T-cell (primary cell): ENCODE measurements around the gene C2orf72. TPM values are rescaled to one million over a fixed set of nuclear protein-coding genes. Genes with fewer than 3 reads are reported as not detected.
A peak's percentile ranks its signal among the peaks of the same experiment; 100 is the strongest.

ENCODE experiments used
- ATAC-seq, 4 experiments: fragments of 200-7000 bp in 3 of 4; fragments of 150-1000 bp in 1 of 4; cut with Tn5 transposase; replicated peaks in 1 of 4; 1 replicate in 3 of 4; 2 replicates in 1 of 4; pipeline ENCODE4 v1.10.0; 2021; ENCODE audit warnings: moderate library complexity in 3 of 4, mild to moderate bottlenecking in 2 of 4, moderate number of reproducible peaks in 1 of 4
- CTCF ChIA-PET, 2 donors: fragments of 300-600 bp; sonication (Branson Sonifier 250); formaldehyde crosslinking; loops; one replicate each; lab custom pipeline; 2022; ENCODE audit warnings: antibody characterized with exemption in 2 of 2; lab: Charles Lee
- POLR2A ChIA-PET, 2 donors: fragments of 300-600 bp; sonication (Branson Sonifier 250); formaldehyde crosslinking; loops; one replicate each; lab custom pipeline; 2022; ENCODE audit warnings: antibody characterized with exemption in 2 of 2; lab: Charles Lee
- DNase-seq, 35 experiments: peaks; one replicate each; pipeline versions ENCODE4 v3.0.0 to v3.0.0-alpha.2; 2013 to 2023
- H3K27ac ChIP-seq: one replicate; pipeline ENCODE4 v1.5.1; 2013; ENCODE audit warnings: low read length
- H3K27me3 ChIP-seq, 2 experiments: replicated peaks in 1 of 2; 1 replicate in 1 of 2; 2 replicates in 1 of 2; pipeline versions ENCODE4 v1.6.1 to v1.7.0; 2013; ENCODE audit warnings: low read length in 1 of 2, mixed read lengths in 1 of 2; ENCODE audit not compliant: control insufficient read depth in 2 of 2, insufficient read depth in 2 of 2; ENCODE audit errors: extremely low read depth in 1 of 2
- H3K36me3 ChIP-seq, 2 donors: 1 replicate in 1 of 2; 2 replicates in 1 of 2; pipeline versions ENCODE4 v1.6.1 to v1.7.0; 2013; ENCODE audit warnings: low read length in 1 of 2; ENCODE audit not compliant: control insufficient read depth in 2 of 2, insufficient read depth in 1 of 2; ENCODE audit errors: extremely low read depth in 1 of 2
- H3K4me1 ChIP-seq, 2 experiments: 1 replicate in 1 of 2; 2 replicates in 1 of 2; pipeline versions ENCODE4 v1.6.1 to v1.7.0; 2013; ENCODE audit warnings: low read length in 2 of 2, mixed read lengths in 1 of 2; ENCODE audit not compliant: insufficient read depth in 2 of 2, control insufficient read depth in 1 of 2; ENCODE audit errors: extremely low read depth in 1 of 2
- H3K4me3 ChIP-seq, 2 donors: 1 replicate in 1 of 2; 2 replicates in 1 of 2; pipeline versions ENCODE4 v1.5.1 to v1.7.0; 2013; ENCODE audit warnings: mild to moderate bottlenecking in 2 of 2, low read length in 1 of 2, moderate library complexity in 1 of 2; ENCODE audit not compliant: control insufficient read depth in 1 of 2; ENCODE audit errors: extremely low read depth in 1 of 2
- H3K9me3 ChIP-seq: 2 replicates; pipeline ENCODE4 v1.7.0; 2013
- H3K27ac Mint-ChIP-seq, 2 donors: one replicate each; pipeline ENCODE4 v1.8.0; 2020 to 2021; ENCODE audit warnings: mild to moderate bottlenecking in 2 of 2, mixed read lengths in 2 of 2
- H3K27me3 Mint-ChIP-seq, 2 donors: one replicate each; pipeline ENCODE4 v1.8.0; 2021 to 2022; ENCODE audit warnings: mixed read lengths in 2 of 2
- H3K36me3 Mint-ChIP-seq: one replicate; pipeline ENCODE4 v1.8.0; 2021; ENCODE audit warnings: mixed read lengths
- H3K4me1 Mint-ChIP-seq, 3 donors: one replicate each; pipeline ENCODE4 v1.8.0; 2020 to 2022; ENCODE audit warnings: mixed read lengths in 3 of 3, mild to moderate bottlenecking in 1 of 3
- H3K4me3 Mint-ChIP-seq, 3 donors: one replicate each; pipeline ENCODE4 v1.8.0; 2020 to 2022; ENCODE audit warnings: mild to moderate bottlenecking in 3 of 3, mixed read lengths in 3 of 3, moderate library complexity in 3 of 3
- H3K9me3 Mint-ChIP-seq, 3 donors: one replicate each; pipeline ENCODE4 v1.8.0; 2020 to 2022; ENCODE audit warnings: mixed read lengths in 3 of 3
- WGBS: methylation state at CpG from one replicate; pipeline ENCODE4 v1.1.5; 2013; ENCODE audit warnings: missing lambda C conversion rate; ENCODE audit not compliant: insufficient coverage; 5-methylcytosine and 5-hydroxymethylcytosine counted together
- total RNA-seq, 35 experiments: library from RNA in 6 of 35; stranded (reverse) in 6 of 35; fragments of 120-200 nt in 1 of 35; gene quantifications; one replicate each; pipeline versions ENCODE4 v1.2.1 to v1.2.4 and lab custom pipeline; 2013 to 2026

Gene C2orf72
- total RNA-seq, 5 donors from 2014 or later (not counting 1 experiment from before 2014, with no cell fraction given): 0.13 to 0.20 TPM; not detected in 3

- no peak overlapping the region for H3K27ac Mint-ChIP-seq
- H3K4me1 Mint-ChIP-seq: peaks cover 0 to 16% (median 0%) of the 10 kb centered on the region in 3 donors
- WGBS: 2% methylated on average over 104 of the region's 104 CpGs
- H3K27me3 Mint-ChIP-seq: peaks cover 60 to 66% of the 10 kb centered on the region in 2 donors
- H3K4me1 ChIP-seq: peaks cover 0 to 6% of the 10 kb centered on the region in 2 experiments
- H3K36me3 Mint-ChIP-seq: no peaks in the 10 kb centered on the region
- H3K4me3 Mint-ChIP-seq: peak overlapping the region in 2 of 3 donors; percentile 50 to 65
- CTCF ChIA-PET: no interaction called here
- DNase-seq: no peak
- peaks cover 2 to 61% of the 10 kb centered on the region in 2 experiments for H3K27me3 ChIP-seq
- no peaks in the 10 kb centered on the region for H3K9me3 Mint-ChIP-seq
- H3K9me3 ChIP-seq: no peaks in the 10 kb centered on the region
- H3K27ac ChIP-seq: no peak overlapping the region
- POLR2A ChIA-PET: no interaction called here
- peak; percentile 43 to 73 (median 66) for ATAC-seq
- no peaks in the 10 kb centered on the region for H3K36me3 ChIP-seq
- no peak overlapping the region for H3K4me3 ChIP-seq
Observed at GRCh38 chr2:231037731-231038482, 584 bp downstream of the C2orf72 start.

- H3K9me3 ChIP-seq: no peaks in the 10 kb centered on the region
- peaks cover 0 to 6% of the 10 kb centered on the region in 2 experiments for H3K4me1 ChIP-seq
- DNase-seq (no peak), ATAC-seq (no peak)
- whole genome bisulfite sequencing: 20% methylated on average over 12 of the region's 21 CpGs
- Mint-ChIP-seq H3K4me1 (peaks cover 0 to 16% (median 0%) of the 10 kb centered on the region in 3 donors), H3K4me3 (peak overlapping the region; percentile 47 to 65 (median 50)), H3K36me3 (no peaks in the 10 kb centered on the region), H3K27ac (no peak overlapping the region), H3K9me3 (no peaks in the 10 kb centered on the region), H3K27me3 (peaks cover 53 to 62% of the 10 kb centered on the region in 2 donors)
- CTCF ChIA-PET: interaction anchor here in 1 of 2 donors (0.6 to 0.9 kb wide), 2 partner anchors 14 to 352 kb away, joined by 3 read pairs; no protein-coding TSS in a partner anchor
- no peak overlapping the region for H3K4me3 ChIP-seq
- H3K27ac ChIP-seq: no peak overlapping the region
- H3K36me3 ChIP-seq: no peaks in the 10 kb centered on the region
- POLR2A ChIA-PET: no interaction called here
- peaks cover 2 to 56% of the 10 kb centered on the region in 2 experiments for H3K27me3 ChIP-seq
Observed at GRCh38 chr2:231038483-231039293, 1.4 kb downstream of the C2orf72 start.

DNA sequence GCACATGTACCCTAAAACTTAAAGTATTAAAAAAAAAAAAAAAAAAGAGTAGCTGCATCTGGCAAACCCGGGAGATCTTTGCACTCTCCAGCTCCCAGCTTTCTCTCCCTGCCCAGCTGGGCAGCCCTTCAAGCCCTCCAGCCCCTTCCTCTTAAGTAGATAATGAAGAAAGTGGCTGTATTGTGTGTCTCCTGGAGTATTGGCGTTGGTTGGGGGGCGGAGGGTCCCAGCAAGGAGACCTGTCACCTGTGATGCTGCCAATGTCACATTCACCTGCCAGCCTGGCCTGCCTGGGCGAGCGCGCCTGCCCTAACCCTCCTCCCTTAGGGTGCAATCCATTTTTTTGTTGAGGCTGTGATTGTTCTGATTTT, 2.0 kb downstream of the C2orf72 start:
- H3K27me3 ChIP-seq: peaks cover 2 to 56% of the 10 kb centered on the region in 2 experiments
- ATAC-seq (no peak), DNase-seq (no peak)
- Mint-ChIP-seq H3K4me3 (no peak overlapping the region), H3K27ac (no peak overlapping the region), H3K9me3 (no peaks in the 10 kb centered on the region), H3K4me1 (peaks cover 0 to 15% (median 0%) of the 10 kb centered on the region in 3 donors), H3K27me3 (peaks cover 49 to 61% of the 10 kb centered on the region in 2 donors), H3K36me3 (no peaks in the 10 kb centered on the region)
- no CpG with 5 or more reads among the region's 6 CpGs for WGBS
- H3K4me1 ChIP-seq: peaks cover 0 to 6% of the 10 kb centered on the region in 2 experiments
- no peak overlapping the region for H3K27ac ChIP-seq
- POLR2A ChIA-PET: no interaction called here
- CTCF ChIA-PET: interaction anchor here in 1 of 2 donors (0.6 to 0.9 kb wide), 2 partner anchors 14 to 352 kb away, joined by 3 read pairs; no protein-coding TSS in a partner anchor
- no peak overlapping the region for H3K4me3 ChIP-seq
- H3K9me3 ChIP-seq: no peaks in the 10 kb centered on the region
- H3K36me3 ChIP-seq: no peaks in the 10 kb centered on the region

GRCh38 chr2:231039821-231040364, 2.6 kb downstream of the C2orf72 start:
- Histone ChIP-seq H3K36me3 (no peaks in the 10 kb centered on the region), H3K9me3 (no peaks in the 10 kb centered on the region), H3K27me3 (peaks cover 2 to 53% of the 10 kb centered on the region in 2 experiments), H3K4me1 (peaks cover 0 to 6% of the 10 kb centered on the region in 2 experiments), H3K4me3 (no peak overlapping the region), H3K27ac (no peak overlapping the region)
- ChIA-PET POLR2A (no interaction called here), CTCF (interaction anchor here in 1 of 2 donors (0.6 to 0.9 kb wide), 2 partner anchors 13 to 353 kb away, joined by 3 read pairs; no protein-coding TSS in a partner anchor)
- Mint-ChIP-seq H3K27me3 (peaks cover 47 to 60% of the 10 kb centered on the region in 2 donors), H3K27ac (peak overlapping the region in 1 of 2 donors; percentile 21), H3K4me1 (peaks cover 0 to 14% (median 0%) of the 10 kb centered on the region in 3 donors), H3K4me3 (no peak overlapping the region), H3K9me3 (no peaks in the 10 kb centered on the region), H3K36me3 (no peaks in the 10 kb centered on the region)
- no peak for DNase-seq
- 68% methylated on average over 5 of the region's 8 CpGs for WGBS
- no peak for ATAC-seq

DNA sequence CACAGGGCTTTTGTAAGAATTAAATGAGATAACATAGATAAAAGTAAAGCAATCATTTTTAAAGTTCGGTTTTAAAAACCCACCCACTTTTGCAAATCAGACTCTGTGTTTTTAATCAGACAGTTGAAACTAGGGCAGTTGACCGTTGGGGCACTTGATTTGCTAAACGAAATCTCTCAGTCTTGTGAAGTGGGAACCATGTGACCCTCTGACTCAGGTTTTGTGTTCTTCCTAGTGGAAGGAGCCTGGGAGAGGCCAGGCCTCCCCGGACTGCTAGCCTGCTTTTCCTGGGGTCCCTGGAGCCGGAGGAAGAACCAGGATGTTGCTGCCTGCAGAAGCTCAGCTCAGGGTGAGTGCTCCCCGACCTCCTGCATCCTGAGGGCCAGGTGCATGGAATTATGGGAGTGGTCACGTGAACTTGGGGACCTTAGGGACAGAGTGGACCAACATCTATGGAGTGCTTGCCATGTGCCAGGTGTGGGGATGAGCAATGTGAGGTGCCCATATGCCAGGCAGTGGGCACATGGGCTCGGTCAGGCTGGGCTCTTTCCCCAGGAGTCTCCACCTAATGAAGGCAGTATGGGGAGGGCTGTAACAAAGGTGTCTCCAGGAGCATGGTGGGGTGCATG, 3.9 kb downstream of the C2orf72 start:
- Histone ChIP-seq H3K27me3 (peaks cover 2 to 46% of the 10 kb centered on the region in 2 experiments), H3K9me3 (no peaks in the 10 kb centered on the region), H3K4me1 (peaks cover 0 to 6% of the 10 kb centered on the region in 2 experiments), H3K4me3 (no peak overlapping the region), H3K36me3 (no peaks in the 10 kb centered on the region), H3K27ac (no peak overlapping the region)
- Mint-ChIP-seq H3K4me3 (no peak overlapping the region), H3K27ac (no peak overlapping the region), H3K9me3 (no peaks in the 10 kb centered on the region), H3K4me1 (peaks cover 0 to 14% (median 0%) of the 10 kb centered on the region in 3 donors), H3K36me3 (no peaks in the 10 kb centered on the region), H3K27me3 (peaks cover 43 to 49% of the 10 kb centered on the region in 2 donors)
- DNase-seq (no peak), ATAC-seq (no peak)
- ChIA-PET CTCF (interaction anchor here in 1 of 2 donors (0.9 to 1.0 kb wide), 2 partner anchors 10 to 158 kb away, joined by 3 read pairs; no protein-coding TSS in a partner anchor), POLR2A (no interaction called here)
- WGBS: 65% methylated on average over 7 of the region's 8 CpGs
